ENCODE data around the gene ETS1. TPM values are rescaled to one million over a fixed set of nuclear protein-coding genes. Genes with fewer than 3 reads are reported as not detected.

Gene ETS1
- total and polyA plus RNA-seq, 12 donors, result 9.6 to 61.7 (median 43.1) TPM

GRCh38 chr11:128597209-128597608 is 9.9 kb upstream of the ETS1 start:
- intact Hi-C loops (cut with DNase I), result no loop called here
- 89 to 94% (median 92%) methylated on average over 2 of the region's 2 CpGs for WGBS, 4 donors
- H3K4me1 ChIP-seq (replicated peaks in 1 of 2), result no peaks in the 10 kb centered on the region

GRCh38 chr11:128596250-128596649 is 8.9 kb upstream of the ETS1 start:
- no peak overlapping the region for H3K4me3 ChIP-seq
- no peak overlapping the region for H3K27ac ChIP-seq
- H3K36me3 ChIP-seq (replicated peaks in 1 of 2), result no peaks in the 10 kb centered on the region
- no peaks in the 10 kb centered on the region for H3K27me3 ChIP-seq
- no peaks in the 10 kb centered on the region for H3K9me3 ChIP-seq (replicated peaks in 1 of 3)
- no peak for DNase-seq
- TF ChIP-seq CTCF (IDR thresholded peaks at IDR 0.05) (no peak), POLR2A (IDR thresholded peaks at IDR 0.05) (no peak)
- no peaks in the 10 kb centered on the region for H3K4me1 ChIP-seq (replicated peaks in 1 of 2)
- intact Hi-C loops (cut with DNase I), result no loop called here
- 76 to 87% (median 83%) methylated on average over 2 of the region's 2 CpGs for whole genome bisulfite sequencing, 4 donors

More at GRCh38 chr11:128597209-128597608, 9.9 kb upstream of the ETS1 start:
- Histone ChIP-seq H3K27ac (no peak overlapping the region), H3K27me3 (no peaks in the 10 kb centered on the region), H3K4me3 (no peak overlapping the region), H3K36me3 (replicated peaks in 1 of 2) (no peaks in the 10 kb centered on the region), H3K9me3 (replicated peaks in 1 of 3) (peaks cover 0 to 4% (median 0%) of the 10 kb centered on the region in 3 donors)
- no peak for DNase-seq
- TF ChIP-seq CTCF (IDR thresholded peaks at IDR 0.05) (no peak), POLR2A (IDR thresholded peaks at IDR 0.05) (no peak)

GRCh38 chr11:128595775-128596174 is 8.4 kb upstream of the ETS1 start:
- Histone ChIP-seq H3K27ac (no peak overlapping the region), H3K4me1 (replicated peaks in 1 of 2) (no peaks in the 10 kb centered on the region), H3K36me3 (replicated peaks in 1 of 2) (no peaks in the 10 kb centered on the region), H3K9me3 (replicated peaks in 1 of 3) (no peaks in the 10 kb centered on the region), H3K27me3 (no peaks in the 10 kb centered on the region), H3K4me3 (no peak overlapping the region)
- 69 to 72% (median 71%) methylated on average over 3 of the region's 3 CpGs for WGBS, 4 donors
- intact Hi-C loops (cut with DNase I), result no loop called here
- no peak for DNase-seq
- TF ChIP-seq POLR2A (IDR thresholded peaks at IDR 0.05) (no peak), CTCF (IDR thresholded peaks at IDR 0.05) (no peak)

DNA sequence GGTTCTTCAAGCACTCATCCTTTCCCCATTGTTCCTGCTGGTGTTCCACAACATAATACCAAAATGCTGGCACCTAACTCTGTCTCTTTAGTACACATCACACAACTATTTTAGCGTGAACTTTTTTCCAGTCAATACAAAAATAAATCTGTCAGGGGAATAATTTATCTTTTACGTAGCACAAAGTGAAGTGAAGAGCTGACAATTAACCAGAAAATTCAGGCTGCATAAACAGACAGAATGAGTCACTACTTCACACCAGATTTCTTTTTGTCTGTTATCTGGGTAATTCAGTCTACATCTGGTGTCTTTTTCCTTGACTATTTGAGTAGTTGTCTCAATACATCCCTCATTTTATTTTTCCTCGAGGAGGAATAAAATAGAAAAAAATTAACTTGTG is 7.9 kb upstream of the ETS1 start:
- no peak for DNase-seq
- WGBS, 4 donors, result 53 to 55% (median 54%) methylated on average over 3 of the region's 3 CpGs
- intact Hi-C loops (cut with DNase I), result no loop called here
- Histone ChIP-seq H3K9me3 (replicated peaks in 1 of 3) (no peaks in the 10 kb centered on the region), H3K27me3 (no peaks in the 10 kb centered on the region), H3K36me3 (replicated peaks in 1 of 2) (no peaks in the 10 kb centered on the region), H3K27ac (no peak overlapping the region), H3K4me3 (no peak overlapping the region), H3K4me1 (replicated peaks in 1 of 2) (no peaks in the 10 kb centered on the region)
- TF ChIP-seq POLR2A (IDR thresholded peaks at IDR 0.05) (no peak), CTCF (IDR thresholded peaks at IDR 0.05) (no peak)

Data from adrenal gland (tissue), 12 donors.